ENCODE results near the gene FSCN2.

GRCh38 chr17:81568416-81568815 lies 40.2 kb downstream of the FSCN2 start:
- TF ChIP-seq MXI1 (IDR thresholded peaks at IDR 0.05; ENCODE audit: borderline replicate concordance, low read depth, low read length) (no peak), CTCF (conservative IDR thresholded peaks at IDR 0.05; ENCODE audit: low read depth, low read length) (no peak), CEBPB (IDR thresholded peaks at IDR 0.05; ENCODE audit: low read depth, low read length) (no peak), POLR2A (IDR thresholded peaks at IDR 0.05; ENCODE audit: low read depth, low read length) (no peak), USF2 (IDR thresholded peaks at IDR 0.05; ENCODE audit: low read depth, low read length) (no peak), MAFK (IDR thresholded peaks at IDR 0.05; ENCODE audit: low read depth, low read length) (no peak), RFX5 (IDR thresholded peaks at IDR 0.05; ENCODE audit: low read depth, low read length) (no peak), RAD21 (IDR thresholded peaks at IDR 0.05; ENCODE audit: low read length) (no peak), BHLHE40 (IDR thresholded peaks at IDR 0.05; ENCODE audit: low read depth, low read length) (no peak)

Measured in IMR-90 (cell line).